HG03095 (cell line): Measurements from ENCODE around the gene NBPF6.
A peak's percentile ranks its signal among the peaks of the same experiment; 100 is the strongest.
"Not testable (repeated sequence)": the region's sequence is repeated elsewhere in the genome, so short reads cannot be mapped to it uniquely, and the experiment has no call there.

ENCODE experiments used
- ATAC-seq: cut with Tn5 transposase; IDR thresholded peaks from one replicate; pipeline ENCODE4 v1.9.1; 2021; ENCODE audit warnings: moderate library complexity; ENCODE audit not compliant: unreplicated experiment

The NBPF6 gene

GRCh38 chr1:108495008-108495407 lies 44.9 kb downstream of the NBPF6 start:
- ATAC-seq, result not testable (repeated sequence)

GRCh38 chr1:108496856-108497255 lies 46.7 kb downstream of the NBPF6 start:
- not testable (repeated sequence) for ATAC-seq

- ATAC-seq, result no peak
These were observed 52.0 kb downstream of the NBPF6 start for GRCh38 chr1:108502138-108502537.

- ATAC-seq, result no peak
These were observed 52.5 kb downstream of the NBPF6 start for GRCh38 chr1:108502624-108503023.

GRCh38 chr1:108503062-108503733 lies 53.1 kb downstream of the NBPF6 start:
- ATAC-seq, result no peak

GRCh38 chr1:108504447-108504846 lies 54.3 kb downstream of the NBPF6 start:
- ATAC-seq, result peak; percentile 76

GRCh38 chr1:108505763-108506070 lies 55.6 kb downstream of the NBPF6 start:
- ATAC-seq, result no peak

GRCh38 chr1:108511764-108512163 lies 61.6 kb downstream of the NBPF6 start:
- ATAC-seq, result no peak

GRCh38 chr1:108512239-108513043 lies 62.3 kb downstream of the NBPF6 start:
- no peak for ATAC-seq

GRCh38 chr1:108513044-108513415 lies 62.9 kb downstream of the NBPF6 start:
- ATAC-seq, result no peak

- ATAC-seq, result not testable (repeated sequence)
These were observed 63.8 kb downstream of the NBPF6 start for GRCh38 chr1:108513914-108514313.

- ATAC-seq, result not testable (repeated sequence)
These were observed 67.3 kb downstream of the NBPF6 start for GRCh38 chr1:108517301-108517897.
